HepG2 (cell line): Measurements from ENCODE around the gene SDC1. TPM values are rescaled to one million over a fixed set of nuclear protein-coding genes. Genes with fewer than 3 reads are reported as not detected.

Experiments
- CENPX ChIP-seq: sonication (generic); formaldehyde crosslinking; IDR thresholded peaks from 2 replicates; pipeline ENCODE4 v1.9.0; 2021; ENCODE audit warnings: mild to moderate bottlenecking, missing genetic modification reagents, moderate library complexity
- CSRNP1 ChIP-seq: sonication (generic); formaldehyde crosslinking; IDR thresholded peaks from 2 replicates; pipeline ENCODE4 v1.8.1; 2023; ENCODE audit warnings: mild to moderate bottlenecking, missing genetic modification reagents
- DNMT3B ChIP-seq: conservative IDR thresholded peaks from 2 replicates; pipeline ENCODE4 v1.6.1; 2016; ENCODE audit warnings: missing biosample characterization, control low read depth
- ERF ChIP-seq: IDR thresholded peaks from 2 replicates; pipeline ENCODE4 v1.6.1; 2018; ENCODE audit warnings: missing biosample characterization, missing genetic modification reagents
- HNF4A ChIP-seq: sonication (generic); formaldehyde crosslinking; IDR thresholded peaks from 2 replicates; pipeline ENCODE4 v1.4.0; 2020; ENCODE audit warnings: missing genetic modification reagents
- JUND ChIP-seq: sonication (generic); formaldehyde crosslinking; IDR thresholded peaks from 2 replicates; pipeline ENCODE4 v1.8.0; 2022; ENCODE audit warnings: mild to moderate bottlenecking, missing genetic modification reagents
- NCOA2 ChIP-seq: sonication (generic); formaldehyde crosslinking; IDR thresholded peaks from 2 replicates; pipeline ENCODE4 v1.8.0; 2022; ENCODE audit warnings: inconsistent platforms
- NR0B2 ChIP-seq: sonication (generic); formaldehyde crosslinking; IDR thresholded peaks from 2 replicates; pipeline ENCODE4 v1.4.0; 2020; ENCODE audit warnings: mild to moderate bottlenecking, missing genetic modification reagents
- NR1H2 ChIP-seq: sonication (generic); formaldehyde crosslinking; IDR thresholded peaks from 2 replicates; pipeline ENCODE4 v1.8.1; 2022; ENCODE audit warnings: low read depth, missing genetic modification reagents, borderline replicate concordance
- PHF5A ChIP-seq: IDR thresholded peaks from one replicate; pipeline ENCODE4 v1.6.1; 2018; ENCODE audit warnings: low read depth, missing genetic modification reagents; ENCODE audit not compliant: unreplicated experiment
- STAT5B ChIP-seq: sonication (generic); formaldehyde crosslinking; IDR thresholded peaks from 2 replicates; pipeline ENCODE4 v1.4.0; 2020; ENCODE audit warnings: missing genetic modification reagents
- TSC22D2 ChIP-seq: sonication (generic); formaldehyde crosslinking; IDR thresholded peaks from 2 replicates; pipeline ENCODE4 v1.5.1; 2020; ENCODE audit warnings: missing genetic modification reagents, mild to moderate bottlenecking, borderline replicate concordance
- ZMAT3 ChIP-seq: sonication (generic); formaldehyde crosslinking; conservative IDR thresholded peaks from 2 replicates; pipeline ENCODE4 v1.7.0; 2021; ENCODE audit warnings: missing genetic modification reagents
- ZMYM2 ChIP-seq: sonication (generic); formaldehyde crosslinking; IDR thresholded peaks from 2 replicates; pipeline ENCODE4 v1.8.0; 2022; ENCODE audit warnings: mild to moderate bottlenecking, missing genetic modification reagents
- ZNF20 ChIP-seq: sonication (generic); formaldehyde crosslinking; IDR thresholded peaks from 2 replicates; pipeline ENCODE4 v1.4.0; 2020; ENCODE audit warnings: mild to moderate bottlenecking, moderate library complexity, missing genetic modification reagents
- ZNF224 ChIP-seq: sonication (generic); formaldehyde crosslinking; IDR thresholded peaks from 2 replicates; pipeline ENCODE4 v1.5.0; 2020; ENCODE audit warnings: mild to moderate bottlenecking, missing genetic modification reagents
- ZNF24 ChIP-seq: fragments of 450-650 bp; IDR thresholded peaks from 2 replicates; pipeline ENCODE4 v1.6.1; 2017; ENCODE audit warnings: antibody characterized with exemption, mild to moderate bottlenecking
- ZNF44 ChIP-seq: sonication (generic); formaldehyde crosslinking; IDR thresholded peaks from 2 replicates; pipeline ENCODE4 v1.5.1; 2020; ENCODE audit warnings: mild to moderate bottlenecking, missing genetic modification reagents
- ZNF451 ChIP-seq: sonication (generic); formaldehyde crosslinking; IDR thresholded peaks from 2 replicates; pipeline ENCODE4 v1.5.0; 2020; ENCODE audit warnings: mild to moderate bottlenecking, missing genetic modification reagents
- ZNF510 ChIP-seq: sonication (generic); formaldehyde crosslinking; IDR thresholded peaks from 2 replicates; pipeline ENCODE4 v1.4.0; 2020; ENCODE audit warnings: low read depth, mild to moderate bottlenecking, missing genetic modification reagents
- ZNF572 ChIP-seq: sonication (generic); formaldehyde crosslinking; IDR thresholded peaks from 2 replicates; pipeline ENCODE4 v1.5.1; 2020; ENCODE audit warnings: mild to moderate bottlenecking, missing genetic modification reagents
- ZNF720 ChIP-seq: sonication (generic); formaldehyde crosslinking; IDR thresholded peaks from 2 replicates; pipeline ENCODE4 v1.4.0; 2020; ENCODE audit warnings: missing genetic modification reagents
- ZSCAN20 ChIP-seq: sonication (generic); formaldehyde crosslinking; IDR thresholded peaks from 2 replicates; pipeline ENCODE4 v1.4.0; 2020; ENCODE audit warnings: missing genetic modification reagents, mild to moderate bottlenecking, borderline replicate concordance
- polyA plus RNA-seq, 8 experiments: library from polyadenylated mRNA; depleted of rRNA in 3 of 8; stranded (reverse) in 7 of 8; unstranded in 1 of 8; fragments of >200 nt; fragmentation: Illumina TruSeq in 4 of 8; extraction: Trizol in 4 of 8; gene quantifications; 2 replicates each; pipeline versions ENCODE4 v1.2.1 to v1.2.3, GENCODE V29; 2011 to 2016; ENCODE audit warnings: low read depth in 4 of 8, missing spikeins in 1 of 8, mixed read lengths in 1 of 8; ENCODE audit not compliant: insufficient read depth in 1 of 8
- total RNA-seq, 5 experiments: library from RNA; depleted of rRNA; stranded (reverse); fragments of >200 nt; fragmentation: Illumina TruSeq; extraction: Trizol; gene quantifications; 2 replicates each; pipeline ENCODE4 v1.2.3, GENCODE V29; 2016; ENCODE audit warnings: low read depth in 1 of 5
- TF ChIP-seq, protein P1 (sequence below), 2 experiments: sonication (generic) in 1 of 2; formaldehyde crosslinking in 1 of 2; IDR thresholded peaks; 2 replicates each; pipeline versions ENCODE4 v1.5.1 to v1.6.1; 2011 to 2020; ENCODE audit warnings: borderline replicate concordance in 1 of 2, low read depth in 1 of 2, low read length in 1 of 2, mild to moderate bottlenecking in 1 of 2, missing genetic modification reagents in 1 of 2, moderate library complexity in 1 of 2
- TF ChIP-seq, protein P2 (sequence below): sonication (generic); formaldehyde crosslinking; IDR thresholded peaks from 2 replicates; pipeline ENCODE4 v1.5.0; 2020; ENCODE audit warnings: missing genetic modification reagents

SDC1 gene
- total and polyA plus RNA-seq, 2 of the 13 experiments (the other 11 are each of a cell fraction or from before 2014, with no cell fraction given): 108 to 119 TPM

DNA sequence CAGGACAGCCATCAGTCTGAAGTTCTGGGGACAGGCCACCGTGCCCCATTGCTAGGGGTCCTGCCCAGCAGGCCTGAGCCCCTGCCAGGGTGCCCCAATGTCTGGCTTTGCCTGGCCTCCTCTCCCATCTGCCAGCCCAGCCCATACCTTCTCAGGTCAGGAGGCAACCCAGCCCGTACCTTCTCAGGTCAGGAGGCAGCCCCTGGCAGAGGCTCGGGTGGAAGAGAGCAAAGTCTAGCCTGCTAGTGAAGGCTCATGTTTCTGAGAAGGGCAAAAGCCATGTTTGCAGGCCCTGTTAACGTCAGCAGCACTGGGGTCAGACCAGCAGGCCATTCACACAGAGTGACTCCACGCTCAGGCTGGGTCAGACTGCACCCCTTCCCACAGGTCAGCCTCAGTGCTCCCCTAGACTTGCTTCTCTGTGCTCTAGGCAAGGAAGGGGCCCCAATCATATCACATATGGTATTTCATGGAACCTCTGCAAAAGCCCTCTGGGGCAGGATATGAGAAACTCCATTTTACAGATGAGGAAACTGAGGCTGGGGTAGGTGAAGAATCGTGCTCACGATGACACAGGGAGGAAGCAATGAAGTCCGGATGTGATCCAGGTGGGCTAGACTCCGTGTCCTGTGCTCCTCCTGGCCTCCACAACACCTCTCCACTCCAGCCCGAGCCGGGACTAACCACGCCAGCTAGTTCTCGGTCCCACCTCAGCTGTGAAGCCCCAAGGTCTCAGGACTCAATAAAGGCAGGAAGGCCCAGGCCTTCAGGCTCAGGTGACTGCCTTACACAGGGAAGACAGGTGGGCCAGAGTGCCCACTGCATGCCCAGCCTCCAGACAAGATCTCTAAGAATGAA lies 9.5 kb downstream of the SDC1 start (continued):
- TF ChIP-seq CSRNP1 (CRISPR knock-in tag): peak; percentile 73; the same call in 1 of the 2 replicates
- peak; percentile 96 for TF ChIP-seq ERF (CRISPR knock-in tag)
- no peak for TF ChIP-seq ZSCAN20 (CRISPR knock-in tag)
- TF ChIP-seq ZNF572 (CRISPR knock-in tag): no peak
- peak; percentile 87 for TF ChIP-seq ZNF451 (CRISPR knock-in tag)
- TF ChIP-seq PHF5A (CRISPR knock-in tag): no peak
- no peak for TF ChIP-seq STAT5B (CRISPR knock-in tag)
- TF ChIP-seq ZNF20: no peak
- TF ChIP-seq HNF4A (CRISPR knock-in tag): peak; percentile 100
- no peak for TF ChIP-seq DNMT3B (CRISPR knock-in tag)
- no peak for TF ChIP-seq CENPX (CRISPR knock-in tag)
- TF ChIP-seq ZNF224 (CRISPR knock-in tag): no peak
- peak; percentile 59; the same call in 1 of the 2 replicates for TF ChIP-seq NR1H2 (CRISPR knock-in tag)
- TF ChIP-seq, protein P1, sequence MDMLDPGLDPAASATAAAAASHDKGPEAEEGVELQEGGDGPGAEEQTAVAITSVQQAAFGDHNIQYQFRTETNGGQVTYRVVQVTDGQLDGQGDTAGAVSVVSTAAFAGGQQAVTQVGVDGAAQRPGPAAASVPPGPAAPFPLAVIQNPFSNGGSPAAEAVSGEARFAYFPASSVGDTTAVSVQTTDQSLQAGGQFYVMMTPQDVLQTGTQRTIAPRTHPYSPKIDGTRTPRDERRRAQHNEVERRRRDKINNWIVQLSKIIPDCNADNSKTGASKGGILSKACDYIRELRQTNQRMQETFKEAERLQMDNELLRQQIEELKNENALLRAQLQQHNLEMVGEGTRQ (IDR thresholded peaks at IDR 0.05; ENCODE audit: low read depth, low read length): no peak
- TF ChIP-seq, protein P1 (CRISPR knock-in tag; IDR thresholded peaks at IDR 0.05; ENCODE audit: borderline replicate concordance): no peak
- 0 out of 2 replicates have a peak, but pooled peaks have one; percentile 48 for TF ChIP-seq ZNF44 (CRISPR knock-in tag)
- TF ChIP-seq ZNF24: no peak
- TF ChIP-seq, protein P2, sequence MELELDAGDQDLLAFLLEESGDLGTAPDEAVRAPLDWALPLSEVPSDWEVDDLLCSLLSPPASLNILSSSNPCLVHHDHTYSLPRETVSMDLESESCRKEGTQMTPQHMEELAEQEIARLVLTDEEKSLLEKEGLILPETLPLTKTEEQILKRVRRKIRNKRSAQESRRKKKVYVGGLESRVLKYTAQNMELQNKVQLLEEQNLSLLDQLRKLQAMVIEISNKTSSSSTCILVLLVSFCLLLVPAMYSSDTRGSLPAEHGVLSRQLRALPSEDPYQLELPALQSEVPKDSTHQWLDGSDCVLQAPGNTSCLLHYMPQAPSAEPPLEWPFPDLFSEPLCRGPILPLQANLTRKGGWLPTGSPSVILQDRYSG (CRISPR knock-in tag): no peak
- peak; percentile 56; the same call in 1 of the 2 replicates for TF ChIP-seq TSC22D2 (CRISPR knock-in tag)
- peak; percentile 32; the same call in 1 of the 2 replicates for TF ChIP-seq ZNF510 (CRISPR knock-in tag)
- no peak; the same call in 1 of the 2 replicates for TF ChIP-seq ZMAT3
- TF ChIP-seq NCOA2 (CRISPR knock-in tag): peak; percentile 86
- TF ChIP-seq NR0B2 (CRISPR knock-in tag): 0 out of 2 replicates have a peak, but pooled peaks have one; percentile 73
- no peak for TF ChIP-seq ZNF720
- TF ChIP-seq ZMYM2 (CRISPR knock-in tag): peak; percentile 80; the same call in 1 of the 2 replicates
- peak; percentile 87 for TF ChIP-seq JUND
